GM10248 (cell line): ENCODE measurements around the gene PASK.

ENCODE experiments used
- CTCF ChIA-PET: fragments of 300-600 bp; sonication (Branson Sonifier 250); formaldehyde crosslinking; extraction: SDS; loops from one replicate; lab custom pipeline; 2021; ENCODE audit warnings: antibody characterized with exemption; lab: Yijun Ruan, JAX
- POLR2A ChIA-PET: fragments of 350-650 bp; sonication (Branson Sonifier 250); formaldehyde crosslinking; extraction: SDS; loops from one replicate; lab custom pipeline; 2020; ENCODE audit warnings: antibody characterized with exemption; lab: Yijun Ruan, JAX
- DNase-seq: peaks from one replicate; pipeline ENCODE4 v3.0.0; 2012; ENCODE audit errors: extremely low spot score
- TF ChIP-seq, protein P1 (sequence below): IDR thresholded peaks from 2 replicates; pipeline ENCODE4 v1.5.1; 2012; ENCODE audit warnings: mild to moderate bottlenecking, low read depth; ENCODE audit errors: extremely low read depth, missing control alignments, control extremely low read depth

Gene PASK

DNA sequence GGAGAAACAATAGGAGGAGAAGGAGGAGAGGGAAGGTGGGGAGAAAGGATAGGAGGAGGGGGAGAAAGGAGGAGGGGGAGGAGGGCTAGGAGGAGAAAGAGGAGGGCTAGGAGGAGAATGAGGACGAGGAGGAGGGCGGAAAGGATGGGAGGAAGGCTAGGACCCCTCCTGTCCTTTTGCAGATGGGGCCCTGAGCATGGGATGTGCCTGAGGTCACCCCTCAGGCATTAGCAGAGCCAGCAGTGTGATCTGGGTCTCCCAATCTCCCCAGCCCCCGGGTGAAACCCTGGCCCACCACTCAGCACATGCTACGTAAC is 38.6 kb upstream of the PASK start:
- CTCF ChIA-PET = no interaction called here
- TF ChIP-seq, protein P1, sequence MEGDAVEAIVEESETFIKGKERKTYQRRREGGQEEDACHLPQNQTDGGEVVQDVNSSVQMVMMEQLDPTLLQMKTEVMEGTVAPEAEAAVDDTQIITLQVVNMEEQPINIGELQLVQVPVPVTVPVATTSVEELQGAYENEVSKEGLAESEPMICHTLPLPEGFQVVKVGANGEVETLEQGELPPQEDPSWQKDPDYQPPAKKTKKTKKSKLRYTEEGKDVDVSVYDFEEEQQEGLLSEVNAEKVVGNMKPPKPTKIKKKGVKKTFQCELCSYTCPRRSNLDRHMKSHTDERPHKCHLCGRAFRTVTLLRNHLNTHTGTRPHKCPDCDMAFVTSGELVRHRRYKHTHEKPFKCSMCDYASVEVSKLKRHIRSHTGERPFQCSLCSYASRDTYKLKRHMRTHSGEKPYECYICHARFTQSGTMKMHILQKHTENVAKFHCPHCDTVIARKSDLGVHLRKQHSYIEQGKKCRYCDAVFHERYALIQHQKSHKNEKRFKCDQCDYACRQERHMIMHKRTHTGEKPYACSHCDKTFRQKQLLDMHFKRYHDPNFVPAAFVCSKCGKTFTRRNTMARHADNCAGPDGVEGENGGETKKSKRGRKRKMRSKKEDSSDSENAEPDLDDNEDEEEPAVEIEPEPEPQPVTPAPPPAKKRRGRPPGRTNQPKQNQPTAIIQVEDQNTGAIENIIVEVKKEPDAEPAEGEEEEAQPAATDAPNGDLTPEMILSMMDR = no peak

DNA sequence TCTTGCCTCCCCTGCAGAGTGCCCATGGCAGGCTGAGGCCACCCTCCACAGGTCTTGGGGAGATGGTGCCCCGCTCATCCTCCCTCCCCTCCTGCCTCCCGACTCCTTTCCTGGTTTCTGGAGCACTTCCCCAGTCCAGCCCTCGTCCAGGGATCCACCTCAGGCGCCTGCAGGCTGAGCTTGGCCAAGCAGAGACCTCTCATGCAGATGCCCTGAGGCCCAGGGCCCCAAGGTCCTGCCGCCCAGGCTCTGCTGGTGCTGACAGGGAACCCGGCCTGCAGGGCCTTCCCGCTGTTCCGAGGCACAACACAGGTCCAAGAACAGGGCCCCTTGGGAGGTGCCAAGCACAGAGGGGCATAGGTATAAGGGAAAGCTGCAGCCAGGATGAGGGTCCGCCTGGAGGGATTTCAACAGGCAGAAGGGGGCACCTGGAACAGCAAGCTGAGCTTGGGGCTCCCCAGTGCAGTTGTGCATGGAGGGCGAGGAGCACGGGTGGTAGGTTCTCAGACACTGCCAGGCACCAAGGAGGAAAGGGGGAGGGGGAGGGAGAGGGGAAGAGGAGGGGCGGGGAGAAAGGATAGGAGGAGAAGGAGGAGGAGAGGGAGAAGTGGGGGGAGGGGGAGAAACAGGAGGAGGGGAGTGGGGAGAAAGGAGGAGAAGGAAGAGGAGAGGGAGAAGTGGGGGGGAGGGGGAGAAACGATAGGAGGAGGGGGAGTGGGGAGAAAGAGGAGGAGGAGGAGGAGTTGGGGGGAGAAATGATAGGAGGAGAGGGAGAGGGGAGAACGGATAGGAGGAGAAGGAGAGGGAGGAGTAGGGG is 38.0 kb upstream of the PASK start:
- POLR2A ChIA-PET = no interaction called here
- CTCF ChIA-PET = no interaction called here
- TF ChIP-seq, protein P1 = no peak
- DNase-seq = no peak

More for the DNA sequence above, 38.6 kb upstream of the PASK start:
- DNase-seq = no peak
- POLR2A ChIA-PET = no interaction called here

DNA sequence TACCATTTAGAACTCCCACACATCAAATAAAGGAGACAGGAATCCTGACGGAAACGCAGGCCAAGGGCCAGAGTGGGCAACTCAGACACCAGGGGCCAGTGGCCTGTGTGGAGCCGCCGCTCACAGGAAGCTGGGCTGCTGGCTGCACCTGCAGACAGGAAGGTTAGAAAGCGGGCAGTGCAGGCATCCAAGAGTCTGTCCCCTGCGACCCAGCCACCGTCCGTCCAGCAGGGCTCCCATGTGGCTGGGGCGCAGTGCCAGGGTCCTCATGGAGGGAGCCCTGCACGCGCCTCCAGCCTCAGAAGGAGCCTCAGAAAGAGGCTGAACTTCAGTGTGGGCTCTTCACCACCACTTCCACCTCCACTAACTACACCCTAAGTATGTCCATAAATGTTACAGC is 36.7 kb upstream of the PASK start:
- TF ChIP-seq, protein P1 = no peak
- ChIA-PET POLR2A (interaction anchor here (0.5 kb wide), 1 partner anchor 8 kb away, joined by 5 read pairs; no protein-coding TSS in a partner anchor), CTCF (no interaction called here)
- DNase-seq = no peak

DNA sequence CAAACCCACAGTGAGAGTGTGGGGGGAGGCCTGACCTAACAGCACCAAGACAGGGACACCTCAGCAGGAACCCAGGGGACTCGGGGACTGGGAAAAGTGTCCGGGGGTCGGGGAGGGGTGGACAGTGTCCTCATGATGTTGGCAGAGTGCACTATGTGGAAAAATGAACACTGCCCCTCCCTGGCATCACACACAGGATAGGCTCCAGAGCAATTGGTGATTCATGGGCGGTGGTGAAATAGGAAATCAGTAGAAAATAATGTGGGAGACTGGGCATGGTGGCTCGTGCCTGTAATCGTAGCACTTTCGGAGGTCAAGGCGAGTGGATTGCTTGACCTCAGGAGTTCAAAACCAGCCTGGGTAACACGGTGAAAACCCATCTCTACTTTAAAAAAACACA is 35.6 kb upstream of the PASK start:
- TF ChIP-seq, protein P1 = no peak
- POLR2A ChIA-PET = no interaction called here
- CTCF ChIA-PET = no interaction called here
- no peak for DNase-seq

DNA sequence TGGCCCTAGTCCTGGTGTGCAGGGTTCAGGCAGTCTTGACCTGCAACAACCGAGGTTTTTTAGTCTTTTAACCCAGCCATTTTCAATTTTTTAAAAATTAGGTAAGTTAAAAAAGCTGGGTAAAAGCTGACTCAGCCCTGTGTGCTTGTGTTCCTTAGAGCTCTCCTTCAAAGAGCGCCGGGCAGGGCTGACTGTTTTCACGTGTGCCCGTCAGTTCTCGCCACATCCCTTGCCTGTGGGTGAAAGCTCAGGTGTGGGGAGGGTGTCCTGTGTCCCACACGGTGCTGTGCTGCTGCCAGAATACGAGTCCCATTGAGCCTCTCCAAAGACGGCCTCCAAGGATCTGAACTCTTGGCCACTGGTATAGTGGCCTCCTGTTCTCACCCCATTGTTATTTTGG is 33.9 kb upstream of the PASK start:
- TF ChIP-seq, protein P1 = no peak
- no peak for DNase-seq
- POLR2A ChIA-PET = no interaction called here
- CTCF ChIA-PET = no interaction called here

DNA sequence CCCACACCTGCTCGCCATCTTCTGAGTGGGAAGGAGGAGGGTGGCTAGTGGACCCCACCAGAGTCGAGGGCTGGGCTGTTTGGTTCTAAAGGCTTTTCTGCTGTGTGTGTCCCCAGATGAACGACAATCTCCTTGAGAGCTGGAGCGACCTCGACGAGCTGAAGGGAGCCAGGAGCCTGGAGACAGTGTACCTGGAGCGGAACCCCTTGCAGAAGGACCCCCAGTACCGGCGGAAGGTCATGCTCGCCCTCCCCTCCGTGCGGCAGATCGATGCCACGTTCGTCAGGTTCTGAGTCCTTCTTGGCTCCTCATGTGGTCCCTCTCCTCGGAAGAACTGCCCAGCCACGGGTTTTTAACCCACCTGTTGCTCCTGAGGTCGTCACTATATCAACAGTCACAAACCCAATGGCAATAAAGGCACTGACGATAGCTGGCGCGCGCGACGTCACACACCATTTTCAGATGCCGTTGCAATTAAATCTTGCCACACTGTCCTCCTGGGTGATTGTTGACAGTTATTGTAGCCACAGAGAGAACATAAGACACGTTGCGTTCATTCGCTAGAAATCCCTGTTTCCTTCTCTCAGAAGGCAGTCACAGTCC is 33.4 kb upstream of the PASK start:
- POLR2A ChIA-PET = no interaction called here
- TF ChIP-seq, protein P1 = no peak
- no peak for DNase-seq
- CTCF ChIA-PET = no interaction called here
